ENCODE data around the gene CFTR. TPM values are rescaled to one million over a fixed set of nuclear protein-coding genes. Genes with fewer than 3 reads are reported as not detected.

CFTR gene
- total RNA-seq, 1 donor from 2014 or later = 0.18 TPM

DNA sequence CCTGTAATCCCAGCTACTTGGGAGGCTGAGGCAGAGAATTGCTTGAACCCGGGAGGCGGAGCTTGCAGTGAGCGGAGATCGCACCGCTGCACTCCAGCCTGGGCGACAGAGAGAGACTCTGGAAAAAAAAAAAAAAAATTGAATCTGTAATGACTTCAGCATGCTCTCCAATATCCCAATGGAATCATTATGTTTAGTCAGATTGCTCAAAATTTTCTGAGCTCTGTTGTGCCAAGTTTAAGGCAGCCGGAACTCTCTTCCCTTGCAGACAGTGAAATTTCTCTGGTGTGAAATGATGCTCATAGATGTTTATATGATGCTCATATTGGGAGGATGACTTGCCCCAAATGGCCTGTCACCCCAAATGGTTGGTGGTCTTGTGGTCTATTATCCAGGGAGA lies 212.5 kb downstream of the CFTR start:
- Mint-ChIP-seq H3K36me3 (ENCODE audit: low read depth, unreplicated experiment) (no peaks in the 10 kb centered on the region), H3K27me3 (ENCODE audit: unreplicated experiment) (peaks cover 3% of the 10 kb centered on the region), H3K27ac (ENCODE audit: unreplicated experiment) (no peak overlapping the region), H3K9me3 (ENCODE audit: unreplicated experiment) (no peaks in the 10 kb centered on the region), H3K4me3 (ENCODE audit: unreplicated experiment) (no peak overlapping the region), H3K4me1 (ENCODE audit: unreplicated experiment) (peaks cover 4% of the 10 kb centered on the region)
- TF ChIP-seq, protein P1, sequence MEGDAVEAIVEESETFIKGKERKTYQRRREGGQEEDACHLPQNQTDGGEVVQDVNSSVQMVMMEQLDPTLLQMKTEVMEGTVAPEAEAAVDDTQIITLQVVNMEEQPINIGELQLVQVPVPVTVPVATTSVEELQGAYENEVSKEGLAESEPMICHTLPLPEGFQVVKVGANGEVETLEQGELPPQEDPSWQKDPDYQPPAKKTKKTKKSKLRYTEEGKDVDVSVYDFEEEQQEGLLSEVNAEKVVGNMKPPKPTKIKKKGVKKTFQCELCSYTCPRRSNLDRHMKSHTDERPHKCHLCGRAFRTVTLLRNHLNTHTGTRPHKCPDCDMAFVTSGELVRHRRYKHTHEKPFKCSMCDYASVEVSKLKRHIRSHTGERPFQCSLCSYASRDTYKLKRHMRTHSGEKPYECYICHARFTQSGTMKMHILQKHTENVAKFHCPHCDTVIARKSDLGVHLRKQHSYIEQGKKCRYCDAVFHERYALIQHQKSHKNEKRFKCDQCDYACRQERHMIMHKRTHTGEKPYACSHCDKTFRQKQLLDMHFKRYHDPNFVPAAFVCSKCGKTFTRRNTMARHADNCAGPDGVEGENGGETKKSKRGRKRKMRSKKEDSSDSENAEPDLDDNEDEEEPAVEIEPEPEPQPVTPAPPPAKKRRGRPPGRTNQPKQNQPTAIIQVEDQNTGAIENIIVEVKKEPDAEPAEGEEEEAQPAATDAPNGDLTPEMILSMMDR (IDR thresholded peaks at IDR 0.05; ENCODE audit: unreplicated experiment) = no peak
- DNase-seq (ENCODE audit: low spot score) = no peak

DNA sequence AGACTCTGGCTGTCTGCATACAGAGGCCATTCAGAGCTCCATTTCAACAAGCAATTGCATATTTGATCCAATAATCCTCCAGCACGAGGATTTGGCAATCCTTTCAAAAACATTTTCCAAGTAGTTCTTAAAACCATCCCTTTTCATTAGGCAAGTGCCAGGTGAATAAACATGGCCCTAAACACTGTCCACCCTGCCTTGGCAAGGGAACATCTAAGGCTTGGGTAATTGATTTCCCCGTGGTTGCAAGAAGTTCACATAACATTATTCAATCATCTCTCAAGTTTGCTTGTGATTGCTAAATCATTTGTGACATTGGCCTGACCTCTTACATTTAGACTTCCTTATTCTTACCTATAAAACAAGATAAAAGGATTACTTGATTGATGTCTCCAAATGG lies 218.2 kb downstream of the CFTR start:
- Mint-ChIP-seq H3K4me1 (ENCODE audit: unreplicated experiment) (no peaks in the 10 kb centered on the region), H3K27ac (ENCODE audit: unreplicated experiment) (no peak overlapping the region), H3K9me3 (ENCODE audit: unreplicated experiment) (no peaks in the 10 kb centered on the region), H3K27me3 (ENCODE audit: unreplicated experiment) (peaks cover 3% of the 10 kb centered on the region), H3K4me3 (ENCODE audit: unreplicated experiment) (no peak overlapping the region), H3K36me3 (ENCODE audit: low read depth, unreplicated experiment) (no peaks in the 10 kb centered on the region)
- TF ChIP-seq, protein P1 (IDR thresholded peaks at IDR 0.05; ENCODE audit: unreplicated experiment) = no peak
- no peak for DNase-seq (ENCODE audit: low spot score)

DNA sequence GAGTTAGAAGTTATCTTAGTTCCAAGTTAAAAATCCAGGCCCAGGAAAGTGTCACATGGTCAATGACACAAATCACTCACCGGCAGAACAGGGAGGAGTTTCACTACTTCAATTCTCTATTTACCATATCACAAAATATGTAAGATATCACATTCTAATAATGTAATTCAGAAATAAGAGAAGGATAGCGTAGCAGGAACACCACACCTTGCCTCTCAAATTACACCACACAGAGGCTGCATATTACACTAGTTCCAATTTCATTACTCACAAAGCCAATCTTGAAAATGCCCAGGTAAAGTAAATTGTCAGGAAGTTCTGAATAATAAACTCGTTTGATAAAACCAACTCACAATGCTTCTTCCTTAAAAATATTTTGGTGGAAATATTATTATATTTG lies 224.2 kb downstream of the CFTR start:
- H3K27me3 Mint-ChIP-seq (ENCODE audit: unreplicated experiment) = no peaks in the 10 kb centered on the region
- H3K27ac Mint-ChIP-seq (ENCODE audit: unreplicated experiment) = no peak overlapping the region
- H3K9me3 Mint-ChIP-seq (ENCODE audit: unreplicated experiment) = no peaks in the 10 kb centered on the region
- H3K4me1 Mint-ChIP-seq (ENCODE audit: unreplicated experiment) = no peaks in the 10 kb centered on the region
- TF ChIP-seq, protein P1 (IDR thresholded peaks at IDR 0.05; ENCODE audit: unreplicated experiment) = no peak
- H3K4me3 Mint-ChIP-seq (ENCODE audit: unreplicated experiment) = no peak overlapping the region
- DNase-seq (ENCODE audit: low spot score) = no peak
- H3K36me3 Mint-ChIP-seq (ENCODE audit: low read depth, unreplicated experiment) = no peaks in the 10 kb centered on the region

DNA sequence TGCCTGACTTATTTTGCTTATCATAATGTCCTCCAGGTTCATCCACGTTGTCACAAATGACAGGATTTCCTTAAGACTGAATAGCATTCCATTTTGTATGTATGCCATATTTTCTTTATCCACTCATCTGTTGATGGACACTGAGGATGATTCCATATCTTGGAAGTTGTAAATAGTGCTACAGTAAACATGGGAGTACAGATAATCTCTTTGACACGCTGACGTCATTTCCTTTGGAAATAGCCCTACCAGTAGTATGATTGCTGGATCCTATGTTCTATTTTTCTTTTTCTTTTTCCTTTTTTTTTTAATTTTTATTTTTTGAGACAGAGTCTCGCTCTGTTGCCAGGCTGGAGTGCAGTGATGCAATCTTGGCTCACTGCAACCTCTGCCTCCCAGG lies 225.8 kb downstream of the CFTR start:
- Mint-ChIP-seq H3K27me3 (ENCODE audit: unreplicated experiment) (no peaks in the 10 kb centered on the region), H3K4me3 (ENCODE audit: unreplicated experiment) (no peak overlapping the region), H3K4me1 (ENCODE audit: unreplicated experiment) (no peaks in the 10 kb centered on the region), H3K27ac (ENCODE audit: unreplicated experiment) (no peak overlapping the region), H3K9me3 (ENCODE audit: unreplicated experiment) (no peaks in the 10 kb centered on the region), H3K36me3 (ENCODE audit: low read depth, unreplicated experiment) (no peaks in the 10 kb centered on the region)
- no peak for DNase-seq (ENCODE audit: low spot score)
- TF ChIP-seq, protein P1 (IDR thresholded peaks at IDR 0.05; ENCODE audit: unreplicated experiment) = no peak

DNA sequence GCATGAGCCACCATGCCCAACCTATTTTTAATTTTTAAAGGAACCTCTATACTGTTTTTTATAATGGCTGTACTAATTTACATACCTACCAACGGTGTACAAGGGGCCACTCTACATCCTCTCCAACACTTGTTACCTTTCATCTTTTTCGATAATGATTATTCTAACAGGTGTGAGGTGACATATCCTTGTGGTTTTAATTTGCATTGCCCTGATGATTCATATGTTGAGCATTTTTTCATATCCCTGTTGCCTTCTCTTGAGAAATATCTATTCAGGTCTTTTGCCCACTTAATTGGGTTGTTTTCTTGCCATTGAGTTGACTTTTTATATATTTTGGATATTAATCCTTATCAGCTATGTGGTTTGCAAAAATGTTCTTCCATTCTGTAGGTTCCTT lies 226.4 kb downstream of the CFTR start:
- Mint-ChIP-seq H3K9me3 (ENCODE audit: unreplicated experiment) (no peaks in the 10 kb centered on the region), H3K27me3 (ENCODE audit: unreplicated experiment) (no peaks in the 10 kb centered on the region), H3K36me3 (ENCODE audit: low read depth, unreplicated experiment) (no peaks in the 10 kb centered on the region), H3K4me3 (ENCODE audit: unreplicated experiment) (no peak overlapping the region), H3K27ac (ENCODE audit: unreplicated experiment) (no peak overlapping the region), H3K4me1 (ENCODE audit: unreplicated experiment) (no peaks in the 10 kb centered on the region)
- DNase-seq (ENCODE audit: low spot score) = no peak
- TF ChIP-seq, protein P1 (IDR thresholded peaks at IDR 0.05; ENCODE audit: unreplicated experiment) = no peak
